Measurements from ENCODE around the gene BIVM.
"Not testable (repeated sequence)": the region's sequence is repeated elsewhere in the genome, so short reads cannot be mapped to it uniquely, and the experiment has no call there.

Gene BIVM

GRCh38 chr13:102798581-102799425 is at the start of gene BIVM, which contains the start of gene POGLUT2:
Gene BIVM (plus strand): TSS chr13:102799119. CDS start chr13:102807268, 8,149 bp downstream.
Gene POGLUT2 (minus strand): TSS chr13:102798976. CDS start chr13:102798670, 306 bp downstream.
- peak; percentile 41 for DNase-seq (ENCODE audit: low read depth)

- DNase-seq (ENCODE audit: low read depth) = no peak
These were observed 47.0 kb upstream of the BIVM start for GRCh38 chr13:102751886-102752285.

GRCh38 chr13:102757006-102757405 is 41.9 kb upstream of the BIVM start:
- no peak for DNase-seq (ENCODE audit: low read depth)

- no peak for DNase-seq (ENCODE audit: low read depth)
These were observed 40.1 kb upstream of the BIVM start for GRCh38 chr13:102758842-102759241.

- DNase-seq (ENCODE audit: low read depth) = no peak
These were observed 37.8 kb upstream of the BIVM start for GRCh38 chr13:102761071-102761470.

- no peak for DNase-seq (ENCODE audit: low read depth)
These were observed 35.2 kb upstream of the BIVM start for GRCh38 chr13:102763741-102764140.

- no peak for DNase-seq (ENCODE audit: low read depth)
These were observed 30.0 kb upstream of the BIVM start for GRCh38 chr13:102768909-102769308.

- DNase-seq (ENCODE audit: low read depth) = no peak
These were observed 29.2 kb upstream of the BIVM start for GRCh38 chr13:102769679-102770078.

GRCh38 chr13:102770435-102770834 is 28.5 kb upstream of the BIVM start:
- no peak for DNase-seq (ENCODE audit: low read depth)

GRCh38 chr13:102771298-102772041 is 27.4 kb upstream of the BIVM start:
- no peak for DNase-seq (ENCODE audit: low read depth)

GRCh38 chr13:102772042-102772425 is 26.9 kb upstream of the BIVM start:
- no peak for DNase-seq (ENCODE audit: low read depth)

GRCh38 chr13:102773441-102774213 is 25.3 kb upstream of the BIVM start, which contains the start of gene TEX30:
Gene TEX30 (minus strand): TSS chr13:102773786. CDS start chr13:102770026, 3,760 bp downstream.
- peak; percentile 23 for DNase-seq (ENCODE audit: low read depth)

- DNase-seq (ENCODE audit: low read depth) = no peak
These were observed 24.7 kb upstream of the BIVM start for GRCh38 chr13:102774214-102774568.

GRCh38 chr13:102774591-102775520 is 24.1 kb upstream of the BIVM start:
- no peak for DNase-seq (ENCODE audit: low read depth)

GRCh38 chr13:102776271-102776670 is 22.6 kb upstream of the BIVM start:
- no peak for DNase-seq (ENCODE audit: low read depth)

- no peak for DNase-seq (ENCODE audit: low read depth)
These were observed 21.2 kb upstream of the BIVM start for GRCh38 chr13:102777736-102778135.

- DNase-seq (ENCODE audit: low read depth) = no peak
These were observed 19.3 kb upstream of the BIVM start for GRCh38 chr13:102779436-102780159.

GRCh38 chr13:102780656-102781055 is 18.3 kb upstream of the BIVM start:
- DNase-seq (ENCODE audit: low read depth) = not testable (repeated sequence)

GRCh38 chr13:102781591-102781990 is 17.3 kb upstream of the BIVM start:
- DNase-seq (ENCODE audit: low read depth) = no peak

- no peak for DNase-seq (ENCODE audit: low read depth)
These were observed 14.4 kb upstream of the BIVM start for GRCh38 chr13:102784483-102784882.
